Panc1 (cell line): ENCODE data around the gene WDFY2. TPM values are rescaled to one million over a fixed set of nuclear protein-coding genes. Genes with fewer than 3 reads are reported as not detected.
"Not testable (repeated sequence)": the region's sequence is repeated elsewhere in the genome, so short reads cannot be mapped to it uniquely, and the experiment has no call there.

ENCODE experiments used
- ATAC-seq: fragments of 200-7000 bp; cut with Tn5 transposase; 2 replicates; pipeline ENCODE4 v1.9.1; 2020; ENCODE audit warnings: mild to moderate bottlenecking, moderate library complexity
- BruUV-seq: library from RNA; stranded (reverse); fragments of 400-500 nt; replicated peaks from 2 replicates; lab custom pipeline; 2021; lab: Mats Ljungman, UMichigan
- CTCF ChIA-PET: fragments of 300-600 bp; sonication (Branson Sonifier 250); formaldehyde crosslinking; loops from one replicate; lab custom pipeline; 2022; ENCODE audit warnings: antibody characterized with exemption; lab: Charles Lee
- POLR2A ChIA-PET: fragments of 300-600 bp; sonication (Branson Sonifier 250); formaldehyde crosslinking; loops from one replicate; lab custom pipeline; 2022; ENCODE audit warnings: antibody characterized with exemption; lab: Charles Lee
- DNase-seq: peaks from one replicate; pipeline ENCODE4 v3.0.0-alpha.2; 2010; ENCODE audit warnings: low read depth, low spot score
- H3K27ac ChIP-seq: 2 replicates; pipeline ENCODE4 v1.5.1; 2011; ENCODE audit warnings: mild to moderate bottlenecking, low read length, inconsistent platforms
- H3K27me3 ChIP-seq: fragments of 200-500 bp; sonication (Bioruptor generic); 2 replicates; pipeline ENCODE4 v1.6.0; 2014; ENCODE audit warnings: low read length, inconsistent platforms; ENCODE audit not compliant: control insufficient read depth, insufficient read depth
- H3K36me3 ChIP-seq: fragments of 200-500 bp; sonication (Bioruptor generic); 2 replicates; pipeline ENCODE4 v1.5.1; 2014; ENCODE audit warnings: inconsistent platforms, mild to moderate bottlenecking, low read length, moderate library complexity; ENCODE audit not compliant: control insufficient read depth, insufficient read depth
- H3K4me1 ChIP-seq: 2 replicates; pipeline ENCODE4 v1.5.1; 2011; ENCODE audit warnings: inconsistent platforms, mild to moderate bottlenecking, low read length, moderate library complexity; ENCODE audit not compliant: control insufficient read depth, insufficient read depth
- H3K4me3 ChIP-seq, 2 experiments: 2 replicates each; pipeline ENCODE4 v1.5.1; 2011 to 2012; ENCODE audit warnings: low read depth in 2 of 2, low read length in 2 of 2, mild to moderate bottlenecking in 2 of 2, inconsistent platforms in 1 of 2, moderate library complexity in 1 of 2
- H3K9me3 ChIP-seq: fragments of 200-500 bp; sonication (Bioruptor generic); 2 replicates; pipeline ENCODE4 v1.5.1; 2014; ENCODE audit warnings: low read depth, mild to moderate bottlenecking, inconsistent platforms, low read length, moderate library complexity; ENCODE audit not compliant: control insufficient read depth, insufficient read depth
- POLR2AphosphoS5 ChIP-seq: IDR thresholded peaks from 2 replicates; pipeline ENCODE4 v1.6.1; 2012; ENCODE audit warnings: mild to moderate bottlenecking, low read depth, low read length, moderate library complexity
- REST ChIP-seq, 2 experiments: IDR thresholded peaks; 2 replicates each; pipeline ENCODE4 v1.6.1; 2011 to 2012; ENCODE audit warnings: low read depth in 2 of 2, control low read depth in 1 of 2, low read length in 1 of 2, mild to moderate bottlenecking in 1 of 2, moderate library complexity in 1 of 2; ENCODE audit not compliant: insufficient read depth in 1 of 2
- SIN3A ChIP-seq: IDR thresholded peaks from 2 replicates; pipeline ENCODE4 v1.6.1; 2012; ENCODE audit warnings: low read depth, mild to moderate bottlenecking, low read length, moderate library complexity, borderline replicate concordance; ENCODE audit not compliant: insufficient read depth
- TCF7L2 ChIP-seq: IDR thresholded peaks from 2 replicates; pipeline ENCODE4 v1.6.1; 2011; ENCODE audit warnings: mild to moderate bottlenecking, low read depth, low read length, inconsistent platforms
- in situ Hi-C: cut with HindIII; loops from 2 replicates; pipeline ENCODE4 v1.10.0; 2016; ENCODE audit warnings: low sequenced_read_pairs, low pct_unique_long_range_greater_than_20kb
- intact Hi-C: fragments of 100-400 bp; cut with micrococcal nuclease; formaldehyde crosslinking; loops from one replicate; pipeline ENCODE4 v1.10.0; 2022; ENCODE audit not compliant: unreplicated experiment
- total RNA-seq: library from RNA; stranded (reverse); gene quantifications from one replicate; pipeline ENCODE4 v1.2.1, GENCODE V29; 2021; ENCODE audit not compliant: unreplicated experiment
- TF ChIP-seq, protein P1 (sequence below): fragments of 450-650 bp; IDR thresholded peaks from 2 replicates; pipeline ENCODE4 v1.5.1; 2017; ENCODE audit warnings: mild to moderate bottlenecking

The WDFY2 gene
- total RNA-seq, 1 experiment from 2014 or later = 7.8 TPM

DNA sequence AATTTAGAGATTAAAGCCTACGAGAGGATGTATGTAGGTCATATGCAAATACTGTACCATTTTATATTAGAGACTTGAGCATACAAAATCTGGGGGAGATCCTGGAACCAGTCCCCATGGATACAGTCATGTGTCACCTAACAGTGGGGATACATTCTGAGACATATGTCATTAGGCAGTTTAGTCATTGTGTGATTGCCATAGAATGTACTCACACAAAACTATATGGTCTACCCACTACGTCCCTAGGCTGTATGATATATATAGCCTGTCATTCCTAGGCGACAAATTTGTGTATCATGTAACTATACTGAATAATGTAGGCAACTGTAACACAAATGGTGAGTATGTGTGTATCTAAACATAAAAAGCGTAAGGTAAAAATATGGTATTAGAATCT lies 62.8 kb downstream of the WDFY2 start:
- Histone ChIP-seq H3K27ac (no peak overlapping the region), H3K36me3 (no peaks in the 10 kb centered on the region), H3K9me3 (no peaks in the 10 kb centered on the region), H3K27me3 (no peaks in the 10 kb centered on the region), H3K4me3 (no peak overlapping the region), H3K4me1 (peaks cover 31% of the 10 kb centered on the region)
- CTCF ChIA-PET = no interaction called here
- BruUV-seq = no TSS peak
- no peak for DNase-seq
- TF ChIP-seq TCF7L2 (no peak), POLR2AphosphoS5 (no peak), REST (IDR thresholded peaks at IDR 0.05; ENCODE audit: insufficient read depth in 1 of 2, low read depth in 2 of 2, low read length in 1 of 2) (no peak), SIN3A (no peak)
- in situ Hi-C loops (no loop called here), intact Hi-C loops (no loop called here)
- no peak for ATAC-seq
- POLR2A ChIA-PET = no interaction called here

DNA sequence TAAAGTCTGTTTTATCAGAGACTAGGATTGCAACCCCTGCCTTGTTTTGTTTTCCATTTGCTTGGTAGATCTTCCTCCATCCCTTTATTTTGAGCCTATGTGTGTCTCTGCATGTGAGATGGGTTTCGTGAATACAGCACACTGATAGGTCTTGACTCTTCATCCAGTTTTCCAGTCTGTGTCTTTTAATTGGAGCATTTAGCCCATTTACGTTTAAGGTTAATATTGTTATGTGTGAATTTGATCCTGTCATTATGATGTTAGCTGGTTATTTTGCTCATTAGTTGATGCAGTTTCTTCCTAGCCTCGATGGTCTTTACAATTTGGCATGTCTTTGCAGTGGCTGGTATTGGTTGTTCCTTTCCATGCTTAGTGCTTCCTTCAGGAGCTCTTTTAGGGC lies 67.9 kb downstream of the WDFY2 start:
- H3K36me3 ChIP-seq, H3K9me3 ChIP-seq, intact Hi-C loops, H3K27me3 ChIP-seq, H3K4me1 ChIP-seq, POLR2A ChIA-PET, DNase-seq, BruUV-seq, CTCF ChIA-PET, in situ Hi-C loops, H3K27ac ChIP-seq, H3K4me3 ChIP-seq, ATAC-seq: not testable (repeated sequence)

- no TSS peak for BruUV-seq
- intact Hi-C loops = no loop called here
- no peaks in the 10 kb centered on the region for H3K4me1 ChIP-seq
- no peak for ATAC-seq
- TF ChIP-seq TCF7L2 = no peak
- TF ChIP-seq POLR2AphosphoS5 = no peak
- TF ChIP-seq, protein P1, sequence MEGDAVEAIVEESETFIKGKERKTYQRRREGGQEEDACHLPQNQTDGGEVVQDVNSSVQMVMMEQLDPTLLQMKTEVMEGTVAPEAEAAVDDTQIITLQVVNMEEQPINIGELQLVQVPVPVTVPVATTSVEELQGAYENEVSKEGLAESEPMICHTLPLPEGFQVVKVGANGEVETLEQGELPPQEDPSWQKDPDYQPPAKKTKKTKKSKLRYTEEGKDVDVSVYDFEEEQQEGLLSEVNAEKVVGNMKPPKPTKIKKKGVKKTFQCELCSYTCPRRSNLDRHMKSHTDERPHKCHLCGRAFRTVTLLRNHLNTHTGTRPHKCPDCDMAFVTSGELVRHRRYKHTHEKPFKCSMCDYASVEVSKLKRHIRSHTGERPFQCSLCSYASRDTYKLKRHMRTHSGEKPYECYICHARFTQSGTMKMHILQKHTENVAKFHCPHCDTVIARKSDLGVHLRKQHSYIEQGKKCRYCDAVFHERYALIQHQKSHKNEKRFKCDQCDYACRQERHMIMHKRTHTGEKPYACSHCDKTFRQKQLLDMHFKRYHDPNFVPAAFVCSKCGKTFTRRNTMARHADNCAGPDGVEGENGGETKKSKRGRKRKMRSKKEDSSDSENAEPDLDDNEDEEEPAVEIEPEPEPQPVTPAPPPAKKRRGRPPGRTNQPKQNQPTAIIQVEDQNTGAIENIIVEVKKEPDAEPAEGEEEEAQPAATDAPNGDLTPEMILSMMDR = no peak
- TF ChIP-seq SIN3A = no peak
- no peak for TF ChIP-seq REST (IDR thresholded peaks at IDR 0.05; ENCODE audit: insufficient read depth in 1 of 2, low read depth in 2 of 2, low read length in 1 of 2)
- H3K27ac ChIP-seq = no peak overlapping the region
- no peak for DNase-seq
- H3K4me3 ChIP-seq = no peak overlapping the region
- H3K27me3 ChIP-seq = no peaks in the 10 kb centered on the region
- POLR2A ChIA-PET = no interaction called here
- in situ Hi-C loops = no loop called here
- no peaks in the 10 kb centered on the region for H3K36me3 ChIP-seq
- H3K9me3 ChIP-seq = peaks cover 3% of the 10 kb centered on the region; the same call in 1 of the 2 replicates
- CTCF ChIA-PET = no interaction called here
Observed at GRCh38 chr13:51659276-51660127, 75.2 kb downstream of the WDFY2 start.
